BJ (cell line): ENCODE data around the gene MAPKAP1. TPM values are rescaled to one million over a fixed set of nuclear protein-coding genes. Genes with fewer than 3 reads are reported as not detected.

ENCODE experiments used
- CTCF ChIA-PET: fragments of 350-600 bp; formaldehyde crosslinking; extraction: SDS; loops from one replicate; lab custom pipeline; 2021; ENCODE audit warnings: antibody characterized with exemption, inconsistent platforms; lab: Yijun Ruan, JAX
- POLR2A ChIA-PET: fragments of 300-600 bp; sonication (Branson Sonifier 250); formaldehyde crosslinking; extraction: SDS; loops from one replicate; lab custom pipeline; 2021; ENCODE audit warnings: antibody characterized with exemption; lab: Charles Lee
- DNase-seq: peaks from one replicate; pipeline ENCODE4 v3.0.0-alpha.2; 2011; ENCODE audit warnings: low read depth
- H3K27me3 ChIP-seq: 2 replicates; pipeline ENCODE4 v1.6.0; 2011; ENCODE audit warnings: low read length; ENCODE audit not compliant: control insufficient read depth, insufficient read depth
- H3K36me3 ChIP-seq: 2 replicates; pipeline ENCODE4 v1.5.1; 2011; ENCODE audit warnings: low read length; ENCODE audit not compliant: control insufficient read depth, insufficient read depth
- H3K4me3 ChIP-seq: 2 replicates; pipeline ENCODE4 v1.5.1; 2011; ENCODE audit warnings: low read depth, mild to moderate bottlenecking, control low read depth, low read length
- polyA plus RNA-seq: library from polyadenylated mRNA; depleted of rRNA; stranded (reverse); fragments of >200 nt; gene quantifications from 2 replicates; pipeline ENCODE4 v1.2.3, GENCODE V29; 2011
- TF ChIP-seq, protein P1 (sequence below): IDR thresholded peaks from 2 replicates; pipeline ENCODE4 v1.5.1; 2011; ENCODE audit warnings: low read depth, mild to moderate bottlenecking, control low read depth, inconsistent platforms, low read length, moderate library complexity; ENCODE audit not compliant: insufficient read depth

MAPKAP1 gene
- polyA plus RNA-seq, 1 experiment, result 113 TPM

DNA sequence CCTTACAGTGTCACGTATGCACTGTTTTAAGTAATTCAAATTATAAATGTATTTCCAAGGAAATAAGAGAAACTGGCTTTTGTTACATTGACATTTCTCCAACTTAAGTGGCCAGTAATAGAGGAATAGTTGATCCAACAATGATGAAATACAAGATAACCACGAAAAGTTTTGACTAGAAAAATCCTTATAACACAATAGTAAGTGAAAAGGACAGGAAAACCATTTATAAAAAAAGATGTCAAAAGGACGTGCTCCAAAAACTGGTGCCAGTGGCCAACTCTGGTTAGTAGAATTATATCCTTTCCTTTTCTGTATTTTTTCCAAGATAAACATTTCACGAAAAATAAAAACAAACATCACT lies 234.5 kb downstream of the MAPKAP1 start:
- CTCF ChIA-PET, result interaction anchor here (0.6 to 1.4 kb wide), 5 partner anchors 10 to 99 kb away, joined by 3 to 6 read pairs (median 4); no protein-coding TSS in a partner anchor

DNA sequence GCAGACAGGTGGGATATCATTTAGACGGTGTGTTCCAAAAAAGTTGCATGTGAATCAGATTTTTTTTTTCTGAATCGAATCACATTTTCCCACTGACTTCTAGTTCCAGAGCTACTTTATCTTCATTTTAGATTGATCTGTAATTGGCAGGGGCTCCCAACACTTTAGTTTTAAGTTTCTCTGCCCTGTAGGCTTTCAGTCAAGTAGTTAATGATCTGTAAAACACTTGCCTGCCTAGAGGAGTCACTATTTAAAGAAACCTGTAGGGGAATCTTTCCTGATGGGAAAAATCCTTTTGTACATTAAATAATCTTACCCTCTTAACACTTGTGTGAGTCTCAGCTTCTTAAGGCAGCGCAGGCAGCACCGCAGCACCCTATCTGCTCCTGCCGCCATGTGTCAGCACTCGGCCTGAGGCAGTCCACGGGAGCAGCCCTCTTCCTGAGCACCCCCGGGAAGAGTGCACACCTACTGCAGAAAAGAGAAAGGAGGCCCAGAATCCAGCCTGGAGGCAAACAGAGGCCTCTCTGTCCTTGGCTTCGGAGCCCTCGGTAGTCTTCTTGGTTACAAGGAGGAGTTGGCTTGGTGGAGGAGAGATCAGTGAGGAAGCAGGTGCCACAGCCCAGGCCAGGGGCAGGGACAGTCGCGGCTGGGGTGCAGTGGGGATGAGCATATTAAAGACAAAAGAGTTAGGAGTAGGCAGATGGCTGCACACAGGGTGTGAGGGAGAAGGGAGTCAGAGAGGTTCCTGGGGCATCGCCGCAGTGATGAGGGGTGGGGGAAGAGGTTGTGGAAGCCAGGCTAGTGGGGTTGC lies 236.0 kb downstream of the MAPKAP1 start:
- Histone ChIP-seq H3K27me3 (no peaks in the 10 kb centered on the region), H3K36me3 (peaks cover 2% of the 10 kb centered on the region), H3K4me3 (no peak overlapping the region)
- TF ChIP-seq, protein P1, sequence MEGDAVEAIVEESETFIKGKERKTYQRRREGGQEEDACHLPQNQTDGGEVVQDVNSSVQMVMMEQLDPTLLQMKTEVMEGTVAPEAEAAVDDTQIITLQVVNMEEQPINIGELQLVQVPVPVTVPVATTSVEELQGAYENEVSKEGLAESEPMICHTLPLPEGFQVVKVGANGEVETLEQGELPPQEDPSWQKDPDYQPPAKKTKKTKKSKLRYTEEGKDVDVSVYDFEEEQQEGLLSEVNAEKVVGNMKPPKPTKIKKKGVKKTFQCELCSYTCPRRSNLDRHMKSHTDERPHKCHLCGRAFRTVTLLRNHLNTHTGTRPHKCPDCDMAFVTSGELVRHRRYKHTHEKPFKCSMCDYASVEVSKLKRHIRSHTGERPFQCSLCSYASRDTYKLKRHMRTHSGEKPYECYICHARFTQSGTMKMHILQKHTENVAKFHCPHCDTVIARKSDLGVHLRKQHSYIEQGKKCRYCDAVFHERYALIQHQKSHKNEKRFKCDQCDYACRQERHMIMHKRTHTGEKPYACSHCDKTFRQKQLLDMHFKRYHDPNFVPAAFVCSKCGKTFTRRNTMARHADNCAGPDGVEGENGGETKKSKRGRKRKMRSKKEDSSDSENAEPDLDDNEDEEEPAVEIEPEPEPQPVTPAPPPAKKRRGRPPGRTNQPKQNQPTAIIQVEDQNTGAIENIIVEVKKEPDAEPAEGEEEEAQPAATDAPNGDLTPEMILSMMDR, result no peak
- CTCF ChIA-PET, result no interaction called here
- no peak for DNase-seq
- POLR2A ChIA-PET, result no interaction called here

More for the DNA sequence above, 234.5 kb downstream of the MAPKAP1 start:
- Histone ChIP-seq H3K36me3 (peaks cover 2% of the 10 kb centered on the region), H3K27me3 (no peaks in the 10 kb centered on the region), H3K4me3 (no peak overlapping the region)
- TF ChIP-seq, protein P1, result no peak
- DNase-seq, result no peak
- POLR2A ChIA-PET, result no interaction called here

DNA sequence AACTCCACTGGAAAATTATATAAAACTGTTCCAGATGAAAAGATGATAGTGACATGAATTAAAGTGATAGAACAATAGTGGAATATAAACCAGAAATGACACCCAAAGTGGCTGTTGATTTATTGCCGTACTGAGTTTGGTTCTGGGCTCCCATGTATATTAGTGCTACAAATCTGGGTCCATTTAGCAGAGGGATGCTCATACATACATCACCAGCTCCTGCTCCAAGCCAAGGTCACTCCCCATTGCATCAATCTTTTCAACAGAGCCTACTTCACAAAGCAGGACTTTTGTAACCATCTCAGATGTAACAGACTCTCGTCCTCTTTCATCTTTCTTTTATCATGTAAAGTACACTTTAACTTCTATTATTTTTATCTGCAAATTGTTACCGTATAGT lies 236.8 kb downstream of the MAPKAP1 start:
- ChIA-PET CTCF (no interaction called here), POLR2A (interaction anchor here (0.5 to 0.7 kb wide), 2 partner anchors 39 to 150 kb away, joined by 4 read pairs; no protein-coding TSS in a partner anchor)
- Histone ChIP-seq H3K36me3 (peaks cover 2% of the 10 kb centered on the region), H3K4me3 (no peak overlapping the region), H3K27me3 (no peaks in the 10 kb centered on the region)
- TF ChIP-seq, protein P1, result no peak
- DNase-seq, result no peak

DNA sequence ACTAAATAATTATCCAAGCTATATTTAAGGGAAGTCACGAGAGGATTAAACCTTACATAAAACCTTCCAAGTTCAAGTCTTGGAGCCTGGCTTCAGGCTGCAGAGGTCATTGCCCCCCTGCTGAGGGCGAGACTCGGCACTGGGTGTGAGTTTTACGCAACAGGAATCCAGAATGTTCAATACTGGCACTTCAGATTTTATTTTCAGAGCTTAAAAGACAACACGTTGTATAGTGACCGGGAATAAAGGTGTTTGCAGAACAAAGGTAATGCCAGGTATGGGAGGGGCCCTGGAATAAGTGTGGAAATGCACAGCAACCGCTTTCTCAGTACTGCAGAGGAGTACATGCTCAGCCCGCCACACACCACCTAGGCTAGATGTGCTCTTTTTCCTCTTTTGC lies 238.4 kb downstream of the MAPKAP1 start:
- H3K36me3 ChIP-seq, result peaks cover 2% of the 10 kb centered on the region
- no peaks in the 10 kb centered on the region for H3K27me3 ChIP-seq
- POLR2A ChIA-PET, result no interaction called here
- no peak for DNase-seq
- TF ChIP-seq, protein P1, result no peak
- CTCF ChIA-PET, result no interaction called here
- no peak overlapping the region for H3K4me3 ChIP-seq

DNA sequence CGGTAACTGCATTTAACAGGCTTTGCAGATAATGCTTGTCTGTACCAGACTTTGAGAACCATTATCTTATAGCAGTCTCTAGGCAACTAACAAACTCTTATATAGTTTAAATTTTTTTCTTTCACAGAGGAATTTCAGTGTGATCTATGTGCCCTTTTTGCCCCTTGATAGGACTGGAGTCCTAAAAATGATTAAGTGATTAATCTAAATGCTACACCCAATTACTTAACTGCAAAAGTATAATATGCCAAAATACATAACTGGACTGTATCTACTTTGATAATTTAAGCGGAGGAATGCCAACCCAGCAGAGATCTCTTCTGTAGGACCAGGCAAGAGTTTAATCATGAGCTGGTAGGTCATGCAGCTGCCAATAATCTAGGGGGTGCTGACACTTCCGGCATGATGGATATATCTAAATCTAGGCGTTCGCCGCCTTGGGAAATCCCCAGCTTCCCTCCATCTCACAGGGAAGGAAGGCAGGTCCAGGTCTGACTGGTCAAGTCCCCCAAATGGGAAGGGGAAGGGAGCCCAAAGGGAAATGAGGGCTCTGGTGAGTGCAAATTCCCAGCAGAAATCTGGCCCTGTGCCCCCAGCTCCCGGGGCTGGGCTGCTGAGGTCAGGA lies 239.8 kb downstream of the MAPKAP1 start:
- CTCF ChIA-PET, result no interaction called here
- POLR2A ChIA-PET, result no interaction called here
- no peaks in the 10 kb centered on the region for H3K27me3 ChIP-seq
- peaks cover 2% of the 10 kb centered on the region for H3K36me3 ChIP-seq
- DNase-seq, result no peak
- no peak overlapping the region for H3K4me3 ChIP-seq
- TF ChIP-seq, protein P1, result no peak
